Daoy (cell line): Measurements from ENCODE around the gene IL23R. TPM values are rescaled to one million over a fixed set of nuclear protein-coding genes. Genes with fewer than 3 reads are reported as not detected.

Experiments used
- DNase-seq: peaks from one replicate; pipeline ENCODE4 v3.0.0-alpha.2; 2015; ENCODE audit warnings: low read depth
- total RNA-seq: library from RNA; depleted of rRNA; stranded (reverse); fragments of >200 nt; shearing (Covaris generic); gene quantifications from 2 replicates; pipeline ENCODE4 v1.2.3, GENCODE V29; 2014

The IL23R gene
- total RNA-seq, 1 experiment from 2014 or later = not detected

- no peak for DNase-seq
Observed at GRCh38 chr1:67230539-67230938, 64.3 kb downstream of the IL23R start.

- no peak for DNase-seq
Observed at GRCh38 chr1:67236277-67236676, 70.0 kb downstream of the IL23R start.

- no peak for DNase-seq
Observed at GRCh38 chr1:67239738-67240137, 73.5 kb downstream of the IL23R start.

- DNase-seq = no peak
Observed at GRCh38 chr1:67241200-67241746, 75.0 kb downstream of the IL23R start.

GRCh38 chr1:67242016-67242415 lies 75.8 kb downstream of the IL23R start:
- no peak for DNase-seq

- no peak for DNase-seq
Observed at GRCh38 chr1:67250051-67250653, 83.9 kb downstream of the IL23R start.

- DNase-seq = no peak
Observed at GRCh38 chr1:67256291-67257172, 90.3 kb downstream of the IL23R start.

GRCh38 chr1:67257173-67257535 lies 90.9 kb downstream of the IL23R start:
- DNase-seq = no peak

GRCh38 chr1:67261680-67262079 lies 95.4 kb downstream of the IL23R start:
- no peak for DNase-seq

- no peak for DNase-seq
Observed at GRCh38 chr1:67262735-67263134, 96.5 kb downstream of the IL23R start.

- no peak for DNase-seq
Observed at GRCh38 chr1:67264152-67264551, 97.9 kb downstream of the IL23R start.

GRCh38 chr1:67264899-67265298 lies 98.6 kb downstream of the IL23R start:
- no peak for DNase-seq

GRCh38 chr1:67269061-67269460 lies 102.8 kb downstream of the IL23R start:
- no peak for DNase-seq

GRCh38 chr1:67270541-67270940 lies 104.3 kb downstream of the IL23R start:
- no peak for DNase-seq

GRCh38 chr1:67273591-67273990 lies 107.3 kb downstream of the IL23R start:
- DNase-seq = no peak

- DNase-seq = no peak
Observed at GRCh38 chr1:67274623-67275325, 108.5 kb downstream of the IL23R start.

GRCh38 chr1:67280696-67281095 lies 114.4 kb downstream of the IL23R start:
- DNase-seq = no peak

GRCh38 chr1:67281244-67281643 lies 115.0 kb downstream of the IL23R start:
- DNase-seq = no peak

- peak; percentile 31 for DNase-seq
Observed at GRCh38 chr1:67285780-67286488, 119.7 kb downstream of the IL23R start.

GRCh38 chr1:67290236-67290635 lies 124.0 kb downstream of the IL23R start:
- no peak for DNase-seq

GRCh38 chr1:67294836-67295617 lies 128.8 kb downstream of the IL23R start:
- no peak for DNase-seq
